ENCODE data around the gene FARS2. TPM values are rescaled to one million over a fixed set of nuclear protein-coding genes. Genes with fewer than 3 reads are reported as not detected.
A peak's percentile ranks its signal among the peaks of the same experiment; 100 is the strongest.

FARS2 gene
- total and polyA plus RNA-seq, 4 donors = 6.3 to 14.2 (median 10.5) TPM

DNA sequence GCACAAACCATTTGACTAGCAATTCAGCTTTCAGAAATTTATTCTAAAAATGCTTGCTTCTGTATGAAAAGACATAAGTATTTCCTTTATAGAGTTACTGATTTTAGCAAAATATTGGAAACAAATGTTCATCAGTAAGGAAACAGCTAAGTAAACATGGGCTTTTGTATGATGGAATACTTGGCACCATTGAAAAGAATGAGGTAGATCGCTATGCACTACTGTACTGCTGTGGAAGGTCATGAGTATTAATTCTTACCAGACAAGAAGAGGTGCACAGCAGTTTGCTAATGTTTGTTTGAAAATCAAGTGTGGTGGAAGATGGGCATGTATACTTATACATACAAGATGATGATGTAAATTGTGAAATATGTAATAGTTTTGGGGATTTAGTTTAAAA lies 73.0 kb downstream of the FARS2 start:
- Histone ChIP-seq H3K27me3 (ENCODE audit: control insufficient read depth in 1 of 2, insufficient read depth in 2 of 2, low read length in 1 of 2) (no peaks in the 10 kb centered on the region), H3K36me3 (ENCODE audit: control insufficient read depth in 1 of 2, insufficient read depth in 2 of 2, low read length in 1 of 2) (no peaks in the 10 kb centered on the region), H3K27ac (ENCODE audit: low read depth in 1 of 2, low read length in 2 of 2) (no peak overlapping the region), H3K4me1 (ENCODE audit: control insufficient read depth in 1 of 2, insufficient read depth in 2 of 2, low read length in 2 of 2) (peaks cover 0 to 8% of the 10 kb centered on the region in 2 donors), H3K4me3 (ENCODE audit: low read length in 2 of 2) (no peak overlapping the region), H3K9me3 (ENCODE audit: control insufficient read depth, low read length) (no peaks in the 10 kb centered on the region)
- no peak for DNase-seq
- no peak for ATAC-seq (ENCODE audit: low FRiP score)
- WGBS, 2 donors = 7 to 14% methylated on average over 1 of the region's 1 CpG
- intact Hi-C loops (cut with DNase I) = no loop called here

DNA sequence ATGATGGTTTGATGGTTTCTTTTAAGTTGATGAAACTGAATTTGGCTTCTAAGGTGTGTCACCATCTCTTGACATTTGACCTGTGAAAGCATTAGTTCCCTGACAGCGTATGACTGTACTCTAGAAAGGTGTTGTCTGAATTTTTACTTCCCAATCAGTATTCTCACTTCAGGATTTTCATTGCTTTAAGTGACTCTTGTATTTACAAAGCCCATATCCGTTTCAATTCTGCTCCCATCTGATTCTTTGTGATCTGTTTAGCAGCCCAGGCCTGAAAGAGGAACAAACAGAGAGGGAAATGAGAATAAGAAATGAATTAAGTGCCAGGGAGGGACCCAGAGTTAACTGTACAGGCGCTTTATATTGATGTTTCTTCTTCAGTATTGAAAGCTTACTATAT lies 73.7 kb downstream of the FARS2 start:
- H3K27me3 ChIP-seq (ENCODE audit: control insufficient read depth in 1 of 2, insufficient read depth in 2 of 2, low read length in 1 of 2) = no peaks in the 10 kb centered on the region
- intact Hi-C loops (cut with DNase I) = no loop called here
- no peak overlapping the region for H3K27ac ChIP-seq (ENCODE audit: low read depth in 1 of 2, low read length in 2 of 2)
- peaks cover 0 to 8% of the 10 kb centered on the region in 2 donors for H3K4me1 ChIP-seq (ENCODE audit: control insufficient read depth in 1 of 2, insufficient read depth in 2 of 2, low read length in 2 of 2)
- DNase-seq (no peak), ATAC-seq (ENCODE audit: low FRiP score) (no peak)
- 55 to 60% methylated on average over 3 of the region's 3 CpGs for WGBS, 2 donors
- no peaks in the 10 kb centered on the region for H3K9me3 ChIP-seq (ENCODE audit: control insufficient read depth, low read length)
- no peak overlapping the region for H3K4me3 ChIP-seq (ENCODE audit: low read length in 2 of 2)
- H3K36me3 ChIP-seq (ENCODE audit: control insufficient read depth in 1 of 2, insufficient read depth in 2 of 2, low read length in 1 of 2) = no peaks in the 10 kb centered on the region

DNA sequence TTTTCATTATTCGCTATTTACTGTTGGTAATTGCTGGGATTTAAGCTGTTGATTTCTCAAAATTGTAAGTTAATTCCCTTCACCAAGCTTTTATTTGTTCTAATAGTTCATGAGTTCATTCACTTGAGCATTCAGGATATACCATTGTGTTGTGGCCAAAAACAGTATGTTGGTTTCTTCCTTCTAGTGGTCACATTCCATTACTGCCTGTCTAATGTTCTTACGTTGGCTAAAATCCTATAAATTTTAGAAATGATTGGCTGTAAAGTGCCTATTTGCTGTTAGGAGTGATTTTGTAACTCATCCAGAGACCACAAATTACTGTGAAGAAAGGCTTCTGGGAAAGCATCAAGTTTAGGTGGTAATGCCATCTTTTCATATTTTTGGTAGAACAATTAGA lies 76.3 kb downstream of the FARS2 start:
- H3K36me3 ChIP-seq (ENCODE audit: control insufficient read depth in 1 of 2, insufficient read depth in 2 of 2, low read length in 1 of 2) = no peaks in the 10 kb centered on the region
- no peaks in the 10 kb centered on the region for H3K27me3 ChIP-seq (ENCODE audit: control insufficient read depth in 1 of 2, insufficient read depth in 2 of 2, low read length in 1 of 2)
- H3K27ac ChIP-seq (ENCODE audit: low read depth in 1 of 2, low read length in 2 of 2) = no peak overlapping the region
- peaks cover 0 to 8% of the 10 kb centered on the region in 2 donors for H3K4me1 ChIP-seq (ENCODE audit: control insufficient read depth in 1 of 2, insufficient read depth in 2 of 2, low read length in 2 of 2)
- H3K4me3 ChIP-seq (ENCODE audit: low read length in 2 of 2) = no peak overlapping the region
- intact Hi-C loops (cut with DNase I) = no loop called here
- 72 to 78% methylated on average over 2 of the region's 2 CpGs for WGBS, 2 donors
- ATAC-seq (ENCODE audit: low FRiP score) (no peak), DNase-seq (no peak)
- no peaks in the 10 kb centered on the region for H3K9me3 ChIP-seq (ENCODE audit: control insufficient read depth, low read length)

DNA sequence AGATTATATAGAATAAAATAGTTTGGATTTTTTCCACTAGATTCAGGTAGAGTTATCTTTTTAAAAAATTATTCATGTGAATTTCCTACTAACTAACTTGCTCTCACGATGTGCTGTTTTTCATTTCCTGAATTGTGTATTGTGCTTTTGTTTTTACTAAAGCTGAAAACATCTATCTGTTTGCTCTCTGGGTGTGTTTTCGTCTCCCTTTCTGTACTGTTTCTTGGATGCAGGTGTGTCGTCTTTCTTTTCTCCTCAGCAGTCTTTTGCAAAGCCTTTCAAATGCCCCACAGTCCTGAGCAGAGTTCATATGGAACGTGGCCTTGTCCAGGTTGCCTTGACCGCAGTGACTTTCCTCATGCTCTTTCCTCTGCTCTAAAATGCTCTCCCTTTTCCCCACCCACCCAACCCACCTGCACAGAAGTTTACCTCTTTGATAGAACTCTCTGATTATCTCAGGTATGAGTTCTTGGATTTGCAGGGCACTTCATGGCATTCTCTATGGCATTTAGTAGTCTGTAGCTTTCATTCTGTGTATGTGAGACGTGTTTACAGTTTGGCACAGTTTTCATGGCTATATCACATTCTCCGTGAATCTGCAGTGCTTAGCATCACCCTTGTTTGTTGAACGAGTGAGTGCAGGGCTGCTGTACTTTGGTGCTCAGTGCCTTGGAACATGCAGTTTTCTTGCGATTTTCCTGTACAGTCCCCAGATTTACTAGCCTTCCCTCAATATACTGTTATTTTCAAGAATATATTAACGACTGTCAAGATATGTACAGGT lies 77.1 kb downstream of the FARS2 start:
- DNase-seq (no peak), ATAC-seq (ENCODE audit: low FRiP score) (no peak)
- H3K36me3 ChIP-seq (ENCODE audit: control insufficient read depth in 1 of 2, insufficient read depth in 2 of 2, low read length in 1 of 2) = no peaks in the 10 kb centered on the region
- H3K9me3 ChIP-seq (ENCODE audit: control insufficient read depth, low read length) = no peaks in the 10 kb centered on the region
- no peak overlapping the region for H3K27ac ChIP-seq (ENCODE audit: low read depth in 1 of 2, low read length in 2 of 2)
- peaks cover 0 to 6% of the 10 kb centered on the region in 2 donors for H3K4me1 ChIP-seq (ENCODE audit: control insufficient read depth in 1 of 2, insufficient read depth in 2 of 2, low read length in 2 of 2)
- WGBS, 2 donors = 85 to 93% methylated on average over 10 of the region's 10 CpGs
- no peak overlapping the region for H3K4me3 ChIP-seq (ENCODE audit: low read length in 2 of 2)
- intact Hi-C loops (cut with DNase I) = no loop called here
- H3K27me3 ChIP-seq (ENCODE audit: control insufficient read depth in 1 of 2, insufficient read depth in 2 of 2, low read length in 1 of 2) = no peaks in the 10 kb centered on the region

DNA sequence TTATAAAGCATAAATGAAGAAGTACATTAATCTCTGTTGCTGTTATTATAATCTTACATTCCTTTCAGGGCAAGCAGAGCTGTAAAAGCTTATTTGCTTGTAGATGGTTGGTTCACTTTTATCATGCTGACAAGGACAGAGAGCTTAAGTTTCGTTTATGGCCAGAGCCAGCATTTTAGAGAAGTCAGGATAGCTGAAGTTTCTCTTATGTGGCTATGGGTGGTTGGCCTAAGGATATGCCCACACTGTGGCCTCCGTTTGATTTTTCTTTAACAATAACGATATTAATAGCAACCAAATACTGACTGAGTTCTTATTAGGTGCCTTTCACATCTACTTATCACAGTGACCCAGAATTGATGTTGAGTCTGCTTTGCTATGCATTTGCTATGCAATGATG lies 78.5 kb downstream of the FARS2 start:
- WGBS, 2 donors = 68 to 77% methylated on average over 3 of the region's 3 CpGs
- Histone ChIP-seq H3K27me3 (ENCODE audit: control insufficient read depth in 1 of 2, insufficient read depth in 2 of 2, low read length in 1 of 2) (no peaks in the 10 kb centered on the region), H3K4me1 (ENCODE audit: control insufficient read depth in 1 of 2, insufficient read depth in 2 of 2, low read length in 2 of 2) (no peaks in the 10 kb centered on the region), H3K36me3 (ENCODE audit: control insufficient read depth in 1 of 2, insufficient read depth in 2 of 2, low read length in 1 of 2) (no peaks in the 10 kb centered on the region), H3K27ac (ENCODE audit: low read depth in 1 of 2, low read length in 2 of 2) (no peak overlapping the region), H3K4me3 (ENCODE audit: low read length in 2 of 2) (no peak overlapping the region), H3K9me3 (ENCODE audit: control insufficient read depth, low read length) (no peaks in the 10 kb centered on the region)
- intact Hi-C loops (cut with DNase I) = no loop called here
- DNase-seq (no peak), ATAC-seq (ENCODE audit: low FRiP score) (no peak)

DNA sequence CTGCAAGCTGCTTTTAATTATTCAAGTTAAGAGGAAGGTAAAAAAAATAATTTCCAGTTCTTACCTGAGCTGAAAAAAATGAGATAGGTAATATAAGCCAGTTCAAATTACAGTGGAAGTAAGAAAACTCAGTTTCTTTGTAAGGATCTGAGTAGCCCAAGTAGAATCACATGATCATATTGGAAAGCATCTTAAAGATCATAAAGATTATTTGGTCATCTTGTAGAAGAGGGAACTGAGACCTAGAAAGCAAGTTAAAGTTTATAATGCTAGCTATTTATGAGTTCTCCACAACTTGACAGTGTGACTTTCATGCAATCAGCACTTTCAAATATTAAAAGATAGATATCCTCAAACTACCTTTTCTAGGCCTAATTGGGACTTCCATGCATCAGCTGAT lies 80.5 kb downstream of the FARS2 start:
- Histone ChIP-seq H3K4me3 (ENCODE audit: low read length in 2 of 2) (no peak overlapping the region), H3K27ac (ENCODE audit: low read depth in 1 of 2, low read length in 2 of 2) (no peak overlapping the region), H3K9me3 (ENCODE audit: control insufficient read depth, low read length) (no peaks in the 10 kb centered on the region), H3K36me3 (ENCODE audit: control insufficient read depth in 1 of 2, insufficient read depth in 2 of 2, low read length in 1 of 2) (no peaks in the 10 kb centered on the region), H3K27me3 (ENCODE audit: control insufficient read depth in 1 of 2, insufficient read depth in 2 of 2, low read length in 1 of 2) (no peaks in the 10 kb centered on the region), H3K4me1 (ENCODE audit: control insufficient read depth in 1 of 2, insufficient read depth in 2 of 2, low read length in 2 of 2) (no peaks in the 10 kb centered on the region)
- DNase-seq (no peak), ATAC-seq (ENCODE audit: low FRiP score) (no peak)
- intact Hi-C loops (cut with DNase I) = no loop called here

DNA sequence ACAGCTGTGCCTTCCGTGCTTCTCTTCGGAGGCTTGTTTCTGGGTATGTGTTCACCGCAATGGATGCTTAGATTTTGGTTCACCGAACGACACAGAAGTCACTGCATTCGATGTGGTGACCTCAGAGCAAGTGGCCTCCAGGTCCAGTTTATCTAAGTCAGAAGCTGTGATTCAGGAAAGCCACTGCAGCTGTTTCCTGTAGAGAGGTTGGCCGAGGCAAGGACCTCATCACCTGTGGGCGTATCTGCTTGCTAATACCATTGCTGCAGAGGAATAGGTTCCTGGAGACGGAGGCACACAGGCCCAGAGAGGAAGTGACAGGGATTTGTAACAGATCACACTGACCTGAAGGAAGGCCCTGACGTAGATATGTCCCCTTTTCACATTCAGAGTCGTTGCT lies 82.7 kb downstream of the FARS2 start:
- intact Hi-C loops (cut with DNase I) = no loop called here
- ATAC-seq (ENCODE audit: low FRiP score) (peak; percentile 41), DNase-seq (no peak)
- 94% methylated on average over 11 of the region's 11 CpGs for WGBS, 2 donors
- H3K4me1 ChIP-seq (ENCODE audit: control insufficient read depth in 1 of 2, insufficient read depth in 2 of 2, low read length in 2 of 2) = no peaks in the 10 kb centered on the region
- H3K27me3 ChIP-seq (ENCODE audit: control insufficient read depth in 1 of 2, insufficient read depth in 2 of 2, low read length in 1 of 2) = no peaks in the 10 kb centered on the region
- no peaks in the 10 kb centered on the region for H3K36me3 ChIP-seq (ENCODE audit: control insufficient read depth in 1 of 2, insufficient read depth in 2 of 2, low read length in 1 of 2)
- no peaks in the 10 kb centered on the region for H3K9me3 ChIP-seq (ENCODE audit: control insufficient read depth, low read length)
- no peak overlapping the region for H3K4me3 ChIP-seq (ENCODE audit: low read length in 2 of 2)
- H3K27ac ChIP-seq (ENCODE audit: low read depth in 1 of 2, low read length in 2 of 2) = no peak overlapping the region

DNA sequence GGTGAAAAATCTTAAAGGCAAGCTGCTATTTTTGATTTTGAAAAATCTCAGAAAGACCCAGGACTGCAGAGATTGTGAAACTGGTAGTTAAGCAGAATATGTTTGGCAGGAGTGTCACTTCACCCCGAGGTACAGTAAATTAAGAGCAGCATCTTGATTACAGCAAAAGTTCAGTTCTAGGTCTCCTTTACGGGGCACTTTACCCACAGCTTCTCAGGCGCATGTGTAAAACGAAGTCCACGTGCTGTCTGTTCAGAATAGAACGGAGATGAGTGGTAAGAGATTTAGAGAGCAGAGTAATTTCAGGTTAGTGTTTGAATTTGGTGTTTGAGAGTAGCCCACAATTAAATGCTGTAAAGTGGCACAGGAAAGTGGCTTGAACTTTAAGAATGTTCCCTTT lies 84.0 kb downstream of the FARS2 start:
- Histone ChIP-seq H3K4me1 (ENCODE audit: control insufficient read depth in 1 of 2, insufficient read depth in 2 of 2, low read length in 2 of 2) (no peaks in the 10 kb centered on the region), H3K27me3 (ENCODE audit: control insufficient read depth in 1 of 2, insufficient read depth in 2 of 2, low read length in 1 of 2) (no peaks in the 10 kb centered on the region), H3K9me3 (ENCODE audit: control insufficient read depth, low read length) (no peaks in the 10 kb centered on the region), H3K4me3 (ENCODE audit: low read length in 2 of 2) (no peak overlapping the region), H3K36me3 (ENCODE audit: control insufficient read depth in 1 of 2, insufficient read depth in 2 of 2, low read length in 1 of 2) (no peaks in the 10 kb centered on the region), H3K27ac (ENCODE audit: low read depth in 1 of 2, low read length in 2 of 2) (no peak overlapping the region)
- DNase-seq = no peak
- no peak for ATAC-seq (ENCODE audit: low FRiP score)
- WGBS, 2 donors = 93 to 96% methylated on average over 6 of the region's 6 CpGs
- intact Hi-C loops (cut with DNase I) = no loop called here

DNA sequence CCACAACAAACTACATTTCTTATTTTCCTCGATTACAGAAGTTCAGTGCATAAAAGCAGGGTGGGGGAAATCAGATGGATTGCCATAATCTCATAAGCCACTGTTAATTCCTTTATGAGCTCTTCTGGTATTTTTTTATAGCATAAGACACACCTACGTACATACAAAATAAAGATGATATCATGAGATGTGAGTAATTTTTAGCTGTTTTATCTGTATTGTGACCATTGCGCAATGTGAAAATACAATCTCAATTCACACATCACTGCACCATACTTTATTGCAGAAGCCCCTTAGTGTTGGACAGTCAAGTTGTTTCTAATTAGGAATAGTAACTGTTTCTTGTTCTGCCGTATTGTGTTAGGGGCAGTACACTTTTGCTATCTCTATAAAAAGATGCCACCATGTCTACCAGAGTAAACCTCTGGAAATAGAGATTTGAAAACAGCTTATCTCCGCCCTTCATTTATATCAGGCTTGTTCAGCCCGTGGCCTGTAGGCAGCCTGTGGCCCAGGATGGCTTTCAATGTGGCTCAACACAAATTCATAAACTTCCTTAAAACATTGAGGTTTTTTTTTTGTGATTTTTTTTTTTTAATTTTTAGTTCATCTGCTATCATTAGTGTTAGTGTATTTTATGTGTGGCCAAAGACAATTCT lies 90.4 kb downstream of the FARS2 start:
- no peak for ATAC-seq (ENCODE audit: low FRiP score)
- 97 to 98% methylated on average over 6 of the region's 6 CpGs for WGBS, 2 donors
- intact Hi-C loops (cut with DNase I) = no loop called here

More for the DNA sequence above, 90.4 kb downstream of the FARS2 start:
- Histone ChIP-seq H3K27me3 (ENCODE audit: control insufficient read depth in 1 of 2, insufficient read depth in 2 of 2, low read length in 1 of 2) (no peaks in the 10 kb centered on the region), H3K9me3 (ENCODE audit: control insufficient read depth, low read length) (no peaks in the 10 kb centered on the region), H3K4me3 (ENCODE audit: low read length in 2 of 2) (no peak overlapping the region), H3K36me3 (ENCODE audit: control insufficient read depth in 1 of 2, insufficient read depth in 2 of 2, low read length in 1 of 2) (no peaks in the 10 kb centered on the region), H3K27ac (ENCODE audit: low read depth in 1 of 2, low read length in 2 of 2) (no peak overlapping the region), H3K4me1 (ENCODE audit: control insufficient read depth in 1 of 2, insufficient read depth in 2 of 2, low read length in 2 of 2) (no peaks in the 10 kb centered on the region)
- DNase-seq = no peak
